ENCODE results near the gene TDRD10.
A peak's percentile ranks its signal among the peaks of the same experiment; 100 is the strongest.

Gene TDRD10

DNA sequence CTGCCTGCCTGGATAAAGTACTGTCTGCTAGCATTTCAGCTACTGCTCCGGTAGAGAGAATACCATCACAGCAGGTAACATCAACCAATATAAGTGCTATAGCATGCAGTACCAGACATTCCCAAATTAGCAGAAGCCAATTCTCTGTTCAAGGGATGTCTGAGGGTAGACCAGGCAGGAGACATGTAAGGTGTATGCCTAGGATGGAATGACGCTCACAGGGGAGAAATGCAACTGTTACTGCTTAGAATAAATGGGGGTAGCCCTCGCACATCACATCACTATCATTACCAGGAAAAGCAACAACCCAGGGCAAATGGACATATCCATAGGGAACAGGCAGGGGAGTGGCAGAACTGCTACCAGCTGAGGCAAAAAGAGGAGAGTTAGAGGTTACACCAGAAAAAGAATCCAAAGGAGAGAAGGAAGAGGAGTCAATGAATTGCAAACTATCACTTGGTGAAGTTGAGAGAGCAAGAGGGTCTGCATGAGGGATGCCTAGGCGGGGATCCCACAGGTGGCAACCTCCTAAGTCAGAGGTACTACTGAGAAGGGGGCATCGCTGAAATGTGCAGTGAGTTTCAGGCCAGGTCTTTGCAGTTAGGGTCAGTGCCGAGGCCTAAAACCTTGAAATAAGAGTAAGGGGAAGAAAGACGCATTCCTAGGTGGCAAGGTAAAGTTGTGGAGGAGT is 55.4 kb downstream of the TDRD10 start:
- TF ChIP-seq, protein P1, sequence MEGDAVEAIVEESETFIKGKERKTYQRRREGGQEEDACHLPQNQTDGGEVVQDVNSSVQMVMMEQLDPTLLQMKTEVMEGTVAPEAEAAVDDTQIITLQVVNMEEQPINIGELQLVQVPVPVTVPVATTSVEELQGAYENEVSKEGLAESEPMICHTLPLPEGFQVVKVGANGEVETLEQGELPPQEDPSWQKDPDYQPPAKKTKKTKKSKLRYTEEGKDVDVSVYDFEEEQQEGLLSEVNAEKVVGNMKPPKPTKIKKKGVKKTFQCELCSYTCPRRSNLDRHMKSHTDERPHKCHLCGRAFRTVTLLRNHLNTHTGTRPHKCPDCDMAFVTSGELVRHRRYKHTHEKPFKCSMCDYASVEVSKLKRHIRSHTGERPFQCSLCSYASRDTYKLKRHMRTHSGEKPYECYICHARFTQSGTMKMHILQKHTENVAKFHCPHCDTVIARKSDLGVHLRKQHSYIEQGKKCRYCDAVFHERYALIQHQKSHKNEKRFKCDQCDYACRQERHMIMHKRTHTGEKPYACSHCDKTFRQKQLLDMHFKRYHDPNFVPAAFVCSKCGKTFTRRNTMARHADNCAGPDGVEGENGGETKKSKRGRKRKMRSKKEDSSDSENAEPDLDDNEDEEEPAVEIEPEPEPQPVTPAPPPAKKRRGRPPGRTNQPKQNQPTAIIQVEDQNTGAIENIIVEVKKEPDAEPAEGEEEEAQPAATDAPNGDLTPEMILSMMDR (IDR thresholded peaks at IDR 0.05; ENCODE audit: borderline replicate concordance, control extremely low read depth, extremely low read depth, insufficient read depth, missing control alignments), result no peak
- in situ Hi-C loops (cut with MboI; ENCODE audit: low sequenced_read_pairs, unreplicated experiment), result loop anchor here (25.0 kb wide), 2 partner anchors 330 to 505 kb away; partner anchors contain the start of genes ADAM15 and EFNA4
- DNase-seq (ENCODE audit: low spot score), result no peak

DNA sequence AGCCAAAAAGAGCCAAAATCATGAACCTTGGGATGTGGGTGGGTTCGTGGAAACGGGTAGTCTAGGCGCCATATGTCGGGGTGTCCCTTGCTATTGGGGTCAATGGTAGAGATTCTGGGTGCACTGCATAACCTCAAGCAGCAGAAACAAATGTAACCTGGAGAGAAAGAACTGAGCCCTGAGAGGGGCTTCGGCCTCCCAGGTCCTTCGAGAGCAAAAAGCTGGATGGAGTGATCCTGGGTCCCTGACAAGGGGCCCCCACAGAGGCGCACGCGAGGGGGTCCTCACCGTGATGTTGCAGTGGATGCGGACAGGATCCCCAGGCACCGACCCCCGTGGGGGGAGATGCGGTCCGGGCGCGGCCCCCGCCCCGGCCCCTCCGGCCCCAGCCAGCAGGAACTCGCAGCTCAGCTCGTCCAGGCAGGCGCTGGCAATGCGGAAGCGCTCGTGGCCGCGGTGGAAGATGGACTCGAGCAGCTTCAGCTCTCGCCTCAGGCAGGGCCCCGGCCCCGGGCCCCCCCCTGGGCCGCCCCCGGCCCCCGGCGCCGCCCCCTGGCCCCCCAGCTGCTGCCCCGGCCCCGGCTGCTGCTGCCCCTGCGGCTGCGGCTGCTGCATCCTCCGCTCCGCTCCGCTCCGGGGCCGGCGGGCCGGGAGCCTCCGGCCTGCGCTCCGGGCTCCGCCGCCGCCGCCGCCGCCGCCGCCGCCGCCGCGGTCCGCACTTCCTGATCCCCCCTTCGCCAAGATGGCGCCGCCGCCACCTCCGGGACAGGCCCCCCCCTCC is 56.1 kb downstream of the TDRD10 start, which contains the start of gene UBE2Q1:
UBE2Q1 (minus strand) TSS at position 724 of the 781 bp plus-strand sequence; CDS start at position 615, 109 bp downstream.
- in situ Hi-C loops (cut with MboI; ENCODE audit: low sequenced_read_pairs, unreplicated experiment), result loop anchor here (25.0 kb wide), 2 partner anchors 329 to 504 kb away; partner anchors contain the start of genes ADAM15 and EFNA4
- peak; percentile 54 for DNase-seq (ENCODE audit: low spot score)
- TF ChIP-seq, protein P1 (IDR thresholded peaks at IDR 0.05; ENCODE audit: borderline replicate concordance, control extremely low read depth, extremely low read depth, insufficient read depth, missing control alignments), result no peak

GRCh38 chr1:154558720-154559465 is 56.9 kb downstream of the TDRD10 start:
- TF ChIP-seq, protein P1 (IDR thresholded peaks at IDR 0.05; ENCODE audit: borderline replicate concordance, control extremely low read depth, extremely low read depth, insufficient read depth, missing control alignments), result no peak
- in situ Hi-C loops (cut with MboI; ENCODE audit: low sequenced_read_pairs, unreplicated experiment), result loop anchor here (25.0 kb wide), 2 partner anchors 328 to 503 kb away; partner anchors contain the start of genes ADAM15 and EFNA4
- DNase-seq (ENCODE audit: low spot score), result peak; percentile 97

GRCh38 chr1:154559466-154560044 is 57.5 kb downstream of the TDRD10 start:
- in situ Hi-C loops (cut with MboI; ENCODE audit: low sequenced_read_pairs, unreplicated experiment), result loop anchor here (25.0 kb wide), 2 partner anchors 328 to 503 kb away; partner anchors contain the start of genes ADAM15 and EFNA4
- TF ChIP-seq, protein P1 (IDR thresholded peaks at IDR 0.05; ENCODE audit: borderline replicate concordance, control extremely low read depth, extremely low read depth, insufficient read depth, missing control alignments), result peak; percentile 94
- DNase-seq (ENCODE audit: low spot score), result peak; percentile 81

GRCh38 chr1:154565876-154566275 is 63.9 kb downstream of the TDRD10 start:
- in situ Hi-C loops (cut with MboI; ENCODE audit: low sequenced_read_pairs, unreplicated experiment), result loop anchor here (25.0 kb wide), 2 partner anchors 321 to 496 kb away; partner anchors contain the start of genes ADAM15 and EFNA4
- DNase-seq (ENCODE audit: low spot score), result no peak
- TF ChIP-seq, protein P1 (IDR thresholded peaks at IDR 0.05; ENCODE audit: borderline replicate concordance, control extremely low read depth, extremely low read depth, insufficient read depth, missing control alignments), result no peak

All from GM13976 (cell line).